Measurements from ENCODE around the gene MAPK6.
"Not testable (repeated sequence)": the region's sequence is repeated elsewhere in the genome, so short reads cannot be mapped to it uniquely, and the experiment has no call there.

Gene MAPK6

GRCh38 chr15:52050416-52050815 is 31.4 kb downstream of the MAPK6 start:
- DNase-seq: no peak

- DNase-seq: no peak
These were observed 33.3 kb downstream of the MAPK6 start for GRCh38 chr15:52052066-52052935.

GRCh38 chr15:52054381-52054780 is 35.4 kb downstream of the MAPK6 start:
- DNase-seq: no peak

- not testable (repeated sequence) for DNase-seq
These were observed 35.8 kb downstream of the MAPK6 start for GRCh38 chr15:52054858-52055257.

GRCh38 chr15:52056001-52056400 is 37.0 kb downstream of the MAPK6 start:
- no peak for DNase-seq

- no peak for DNase-seq
These were observed 37.5 kb downstream of the MAPK6 start for GRCh38 chr15:52056496-52056895.

GRCh38 chr15:52057996-52058395 is 39.0 kb downstream of the MAPK6 start:
- DNase-seq: no peak

GRCh38 chr15:52060501-52060900 is 41.5 kb downstream of the MAPK6 start:
- DNase-seq: no peak

GRCh38 chr15:52066842-52067544 is 48.0 kb downstream of the MAPK6 start:
- no peak for DNase-seq

GRCh38 chr15:52067545-52067926 is 48.5 kb downstream of the MAPK6 start:
- no peak for DNase-seq

GRCh38 chr15:52068004-52068615 is 49.1 kb downstream of the MAPK6 start:
- no peak for DNase-seq

- DNase-seq: no peak
These were observed 50.5 kb downstream of the MAPK6 start for GRCh38 chr15:52069559-52069958.

- no peak for DNase-seq
These were observed 52.6 kb downstream of the MAPK6 start for GRCh38 chr15:52071570-52071969.

- no peak for DNase-seq
These were observed 58.1 kb downstream of the MAPK6 start for GRCh38 chr15:52076889-52077781.

- DNase-seq: no peak
These were observed 59.3 kb downstream of the MAPK6 start for GRCh38 chr15:52078197-52078875.

GRCh38 chr15:52078876-52079700 is 60.1 kb downstream of the MAPK6 start:
- no peak for DNase-seq

GRCh38 chr15:52080031-52080430 is 61.0 kb downstream of the MAPK6 start:
- no peak for DNase-seq

- DNase-seq: no peak
These were observed 61.8 kb downstream of the MAPK6 start for GRCh38 chr15:52080706-52081392.

- no peak for DNase-seq
These were observed 63.4 kb downstream of the MAPK6 start for GRCh38 chr15:52082197-52083036.

- not testable (repeated sequence) for DNase-seq
These were observed 64.0 kb downstream of the MAPK6 start for GRCh38 chr15:52083037-52083359.
